ENCODE measurements around the gene GBX2.
A peak's percentile ranks its signal among the peaks of the same experiment; 100 is the strongest.

The GBX2 gene

DNA sequence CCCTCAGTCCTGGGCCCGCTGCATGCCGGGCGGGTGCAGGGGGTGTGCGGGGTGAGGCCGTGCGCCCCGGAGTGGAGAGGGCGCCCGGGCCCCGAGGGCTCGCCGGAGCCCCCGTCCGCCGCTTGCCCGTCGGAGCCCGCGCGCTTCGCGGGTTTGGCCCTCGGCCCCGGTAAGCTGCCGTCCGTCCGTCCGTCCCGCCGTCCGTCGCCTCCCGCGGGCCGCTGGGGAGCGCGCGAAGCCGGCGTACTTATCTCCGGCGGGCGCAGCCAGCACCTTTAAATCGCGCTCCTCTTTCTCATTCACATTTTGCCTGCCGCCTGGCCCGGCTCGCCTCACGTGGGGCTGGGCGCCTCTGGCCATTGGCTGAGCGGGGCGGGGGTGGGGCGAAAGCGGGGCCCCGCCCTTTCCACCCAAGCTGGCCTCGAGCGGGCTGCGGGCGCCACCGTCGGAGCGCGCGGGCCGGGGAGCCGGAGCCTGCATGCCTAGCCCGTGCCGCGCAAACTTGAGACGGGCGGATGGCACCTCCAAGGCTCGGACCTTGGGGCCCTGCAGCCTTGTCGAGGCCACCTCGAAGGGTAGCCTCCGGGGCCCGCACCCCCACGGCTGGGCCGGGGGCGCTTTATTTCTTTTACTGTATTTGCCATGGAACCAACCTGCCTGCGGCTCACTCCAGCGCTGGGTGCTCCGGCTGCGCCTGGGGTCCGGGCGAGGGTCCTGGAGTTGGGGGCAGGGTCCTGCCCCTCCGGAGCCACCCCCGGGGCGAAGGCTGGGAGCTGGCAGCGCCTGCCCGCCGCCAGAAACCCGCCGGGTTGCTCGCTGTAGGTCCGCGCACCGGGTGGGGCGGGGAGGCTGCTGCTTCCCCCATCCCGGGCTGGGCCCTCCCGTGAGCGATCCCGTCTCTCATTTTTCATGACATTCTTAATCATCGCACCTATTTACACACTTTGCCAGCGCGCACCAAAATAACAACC lies at the start of gene GBX2:
GBX2 (minus strand) TSS at position 277 of the 971 bp plus-strand sequence. CDS start 415 bp downstream, outside the sequence.
- TF ChIP-seq CTCF (IDR thresholded peaks at IDR 0.05; ENCODE audit: low read depth, low read length), result no peak
- DNase-seq (ENCODE audit: low read depth, low spot score), result peak; percentile 72
- in situ Hi-C loops (cut with HindIII; ENCODE audit: low sequenced_read_pairs), result no loop called here
- H3K4me3 ChIP-seq (ENCODE audit: low read depth, low read length), result peak within 1 kb of the TSS; percentile 33

DNA sequence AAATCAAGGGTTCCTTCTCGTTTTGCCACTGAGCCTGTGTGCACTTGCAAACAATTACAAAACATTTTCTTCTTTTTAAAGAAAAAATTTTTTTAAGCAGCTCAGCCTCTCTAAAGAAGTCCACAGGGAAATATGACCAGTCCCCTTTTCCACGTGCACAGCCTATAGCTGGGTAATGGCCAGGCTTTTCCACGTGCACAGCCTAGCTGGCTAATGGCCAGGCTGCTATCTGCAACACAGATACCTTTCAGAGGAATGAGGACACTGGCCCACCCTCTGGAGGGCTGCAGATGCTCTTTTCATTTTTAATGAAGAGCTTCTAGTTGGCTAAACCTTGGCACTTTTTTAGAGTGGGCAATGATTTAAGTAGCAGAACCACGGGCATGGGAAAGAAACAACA lies 49.7 kb upstream of the GBX2 start:
- DNase-seq (ENCODE audit: low read depth, low spot score), result no peak
- H3K4me3 ChIP-seq (ENCODE audit: low read depth, low read length), result no peak overlapping the region
- in situ Hi-C loops (cut with HindIII; ENCODE audit: low sequenced_read_pairs), result no loop called here
- no peak for TF ChIP-seq CTCF (IDR thresholded peaks at IDR 0.05; ENCODE audit: low read depth, low read length)

- H3K4me3 ChIP-seq (ENCODE audit: low read depth, low read length), result no peak overlapping the region
- no peak for TF ChIP-seq CTCF (IDR thresholded peaks at IDR 0.05; ENCODE audit: low read depth, low read length)
- DNase-seq (ENCODE audit: low read depth, low spot score), result no peak
- in situ Hi-C loops (cut with HindIII; ENCODE audit: low sequenced_read_pairs), result no loop called here
Measured at GRCh38 chr2:236216711-236217110, 48.5 kb upstream of the GBX2 start.

DNA sequence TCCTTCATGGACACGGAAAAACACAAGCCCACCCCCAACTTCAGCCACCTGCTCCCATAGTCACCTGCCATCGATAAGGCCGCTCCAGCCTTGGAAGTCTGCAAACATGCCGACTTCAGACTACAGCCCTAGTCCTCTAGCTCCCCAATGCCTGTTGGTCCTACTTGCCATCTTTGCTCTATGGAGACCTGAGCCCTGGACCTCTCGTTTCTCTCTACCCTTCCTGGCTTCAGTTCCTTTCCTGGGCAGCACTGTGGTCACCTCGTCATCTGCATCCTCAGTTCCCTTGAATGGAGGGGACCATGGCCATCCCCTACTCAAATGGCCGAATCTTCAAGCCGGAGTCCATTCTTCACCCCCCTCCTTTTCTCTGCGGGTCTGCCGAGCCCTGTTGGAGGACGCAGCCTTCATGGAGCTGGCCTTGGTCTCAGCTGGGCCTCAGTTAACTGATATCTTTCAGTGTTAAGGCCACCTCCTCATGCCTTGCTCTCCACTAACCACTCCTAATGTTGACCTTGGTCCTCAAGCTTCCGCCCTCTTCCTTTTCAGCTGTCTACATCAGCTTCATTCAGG lies 47.7 kb upstream of the GBX2 start:
- DNase-seq (ENCODE audit: low read depth, low spot score), result no peak
- no peak for TF ChIP-seq CTCF (IDR thresholded peaks at IDR 0.05; ENCODE audit: low read depth, low read length)
- H3K4me3 ChIP-seq (ENCODE audit: low read depth, low read length), result no peak overlapping the region
- in situ Hi-C loops (cut with HindIII; ENCODE audit: low sequenced_read_pairs), result no loop called here

DNA sequence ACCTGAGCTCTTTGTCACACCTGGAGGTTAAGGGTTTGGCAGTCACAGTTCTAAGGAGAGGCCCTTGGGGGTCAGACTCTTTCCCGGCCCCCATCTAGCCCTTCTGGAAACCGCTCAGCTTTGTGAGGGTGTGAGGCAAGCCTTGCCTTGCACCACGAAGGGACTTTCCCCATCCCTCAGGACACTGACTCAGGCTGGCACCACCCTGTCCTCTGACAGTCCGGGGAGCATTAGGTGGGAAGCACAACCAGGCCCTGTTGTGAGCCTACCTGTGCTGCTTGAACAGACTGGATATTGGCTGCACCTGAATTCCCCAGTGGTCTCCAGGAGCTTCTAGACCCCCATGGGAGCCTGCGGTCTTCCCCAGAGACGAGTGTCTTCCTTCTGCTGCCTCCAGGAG lies 47.0 kb upstream of the GBX2 start:
- TF ChIP-seq CTCF (IDR thresholded peaks at IDR 0.05; ENCODE audit: low read depth, low read length), result no peak
- no peak overlapping the region for H3K4me3 ChIP-seq (ENCODE audit: low read depth, low read length)
- no peak for DNase-seq (ENCODE audit: low read depth, low spot score)
- in situ Hi-C loops (cut with HindIII; ENCODE audit: low sequenced_read_pairs), result no loop called here

DNA sequence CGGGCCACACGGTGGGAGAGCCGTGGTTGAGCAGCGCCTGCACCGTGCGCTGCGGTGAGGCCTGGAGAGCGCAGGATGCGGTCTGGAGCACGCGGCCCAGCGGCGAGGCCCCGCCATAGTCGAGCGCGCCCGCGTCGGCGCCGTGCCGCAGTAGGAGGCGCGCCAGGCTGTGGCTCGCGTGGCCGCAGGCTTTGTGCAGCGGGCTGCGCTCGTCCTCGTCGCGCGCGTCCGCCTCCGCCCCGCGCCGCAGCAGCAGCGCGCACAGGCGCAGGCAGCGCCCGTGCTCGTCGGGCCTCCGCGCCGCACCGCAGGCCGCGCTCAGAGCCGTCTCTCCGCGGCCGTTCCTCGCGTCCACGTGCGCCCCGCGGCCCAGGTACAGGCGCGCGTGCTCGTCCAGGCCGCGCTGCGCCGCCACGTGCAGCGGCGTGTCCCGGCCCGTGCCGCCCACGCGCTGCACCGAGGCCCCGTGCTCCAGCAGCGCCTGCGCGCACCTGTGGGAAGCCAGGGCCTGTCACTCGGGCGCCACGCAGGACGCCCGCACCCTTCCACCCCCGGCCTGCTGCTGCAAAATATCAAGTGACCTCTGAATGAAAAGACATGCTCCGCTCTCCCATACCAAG lies 46.3 kb upstream of the GBX2 start:
- H3K4me3 ChIP-seq (ENCODE audit: low read depth, low read length), result no peak overlapping the region
- DNase-seq (ENCODE audit: low read depth, low spot score), result no peak
- no peak for TF ChIP-seq CTCF (IDR thresholded peaks at IDR 0.05; ENCODE audit: low read depth, low read length)
- in situ Hi-C loops (cut with HindIII; ENCODE audit: low sequenced_read_pairs), result no loop called here

Data from astrocyte of the spinal cord (primary cell).